Occipital lobe (tissue), 2 donors: ENCODE measurements around the gene NDUFS7. TPM values are rescaled to one million over a fixed set of nuclear protein-coding genes. Genes with fewer than 3 reads are reported as not detected.

Experiments used
- DNase-seq: peaks from one replicate; lab custom pipeline; 2025; lab: John Stamatoyannopoulos, UW
- total RNA-seq: library from RNA; depleted of rRNA; stranded (reverse); fragments of >200 nt; gene quantifications from one replicate; pipeline ENCODE4 v1.2.3, GENCODE V29; 2014

NDUFS7 gene
- total RNA-seq = 26.5 TPM

GRCh38 chr19:1383312-1384084 is at the start of gene NDUFS7:
NDUFS7 (plus strand) TSS chr19:1383907; CDS start chr19:1383927, 20 bp downstream.
- DNase-seq = peak; percentile 91

- DNase-seq = no peak
These were observed 47.5 kb upstream of the NDUFS7 start for GRCh38 chr19:1336079-1336684.

GRCh38 chr19:1340681-1341469 is 42.8 kb upstream of the NDUFS7 start:
- DNase-seq = no peak

GRCh38 chr19:1343041-1343440 is 40.7 kb upstream of the NDUFS7 start:
- DNase-seq = no peak

GRCh38 chr19:1349211-1349610 is 34.5 kb upstream of the NDUFS7 start:
- no peak for DNase-seq

- DNase-seq = no peak
These were observed 32.8 kb upstream of the NDUFS7 start for GRCh38 chr19:1350867-1351266.

GRCh38 chr19:1351381-1351851 is 32.3 kb upstream of the NDUFS7 start:
- DNase-seq = no peak

GRCh38 chr19:1353144-1353543 is 30.6 kb upstream of the NDUFS7 start:
- DNase-seq = no peak

- no peak for DNase-seq
These were observed 28.6 kb upstream of the NDUFS7 start for GRCh38 chr19:1354970-1355567.

GRCh38 chr19:1355568-1356507 is 27.9 kb upstream of the NDUFS7 start:
- peak; percentile 31 for DNase-seq

- DNase-seq = no peak
These were observed 27.2 kb upstream of the NDUFS7 start for GRCh38 chr19:1356508-1356865.

GRCh38 chr19:1357531-1358109 is 26.1 kb upstream of the NDUFS7 start:
- no peak for DNase-seq

- no peak for DNase-seq
These were observed 23.4 kb upstream of the NDUFS7 start for GRCh38 chr19:1360126-1360817.

GRCh38 chr19:1360818-1361461 is 22.8 kb upstream of the NDUFS7 start:
- peak; percentile 52 for DNase-seq

- no peak for DNase-seq
These were observed 21.9 kb upstream of the NDUFS7 start for GRCh38 chr19:1361601-1362386.

- DNase-seq = no peak
These were observed 21.1 kb upstream of the NDUFS7 start for GRCh38 chr19:1362387-1363257.

- no peak for DNase-seq
These were observed 20.1 kb upstream of the NDUFS7 start for GRCh38 chr19:1363599-1363998.
